C4-2B (cell line): ENCODE data around the gene ANXA9.

Experiments
- ZFX ChIP-seq: fragments of 450-650 bp; IDR thresholded peaks from 2 replicates; pipeline ENCODE4 v1.6.1; 2017
- TF ChIP-seq, protein P1 (sequence below): fragments of 450-650 bp; conservative IDR thresholded peaks from 2 replicates; pipeline ENCODE4 v1.5.1; 2017; ENCODE audit warnings: mild to moderate bottlenecking

DNA sequence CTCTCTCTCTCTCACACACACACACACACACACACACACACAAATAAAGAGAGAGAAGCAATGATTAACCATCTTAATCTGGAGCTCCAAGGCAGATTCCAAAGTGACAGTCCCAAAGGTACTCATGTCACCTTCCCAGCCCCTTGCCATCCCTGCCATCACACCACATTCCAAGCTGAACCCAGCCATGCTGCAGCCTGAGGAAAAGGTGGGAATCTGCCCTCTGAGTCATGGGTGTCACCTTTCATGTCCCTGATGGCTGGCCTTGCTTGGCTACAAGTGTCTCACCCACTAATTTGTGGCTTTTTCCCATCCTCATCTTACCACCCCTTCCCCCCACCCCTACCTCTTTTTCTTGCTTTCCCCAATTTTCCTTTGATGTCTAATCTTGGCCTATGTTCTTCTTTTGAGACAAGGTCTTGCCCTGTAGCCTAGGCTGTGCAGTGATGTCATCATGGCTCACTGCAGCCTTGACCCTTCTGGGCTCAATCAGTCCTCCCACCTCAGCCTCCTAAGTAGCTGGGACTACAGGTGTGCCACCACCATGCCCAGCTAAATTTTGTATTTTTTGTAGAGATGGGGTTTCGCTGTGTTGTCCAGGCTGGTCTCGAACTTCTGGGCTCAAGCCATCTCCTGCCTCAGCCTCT lies 3.2 kb downstream of the ANXA9 start:
- TF ChIP-seq, protein P1, sequence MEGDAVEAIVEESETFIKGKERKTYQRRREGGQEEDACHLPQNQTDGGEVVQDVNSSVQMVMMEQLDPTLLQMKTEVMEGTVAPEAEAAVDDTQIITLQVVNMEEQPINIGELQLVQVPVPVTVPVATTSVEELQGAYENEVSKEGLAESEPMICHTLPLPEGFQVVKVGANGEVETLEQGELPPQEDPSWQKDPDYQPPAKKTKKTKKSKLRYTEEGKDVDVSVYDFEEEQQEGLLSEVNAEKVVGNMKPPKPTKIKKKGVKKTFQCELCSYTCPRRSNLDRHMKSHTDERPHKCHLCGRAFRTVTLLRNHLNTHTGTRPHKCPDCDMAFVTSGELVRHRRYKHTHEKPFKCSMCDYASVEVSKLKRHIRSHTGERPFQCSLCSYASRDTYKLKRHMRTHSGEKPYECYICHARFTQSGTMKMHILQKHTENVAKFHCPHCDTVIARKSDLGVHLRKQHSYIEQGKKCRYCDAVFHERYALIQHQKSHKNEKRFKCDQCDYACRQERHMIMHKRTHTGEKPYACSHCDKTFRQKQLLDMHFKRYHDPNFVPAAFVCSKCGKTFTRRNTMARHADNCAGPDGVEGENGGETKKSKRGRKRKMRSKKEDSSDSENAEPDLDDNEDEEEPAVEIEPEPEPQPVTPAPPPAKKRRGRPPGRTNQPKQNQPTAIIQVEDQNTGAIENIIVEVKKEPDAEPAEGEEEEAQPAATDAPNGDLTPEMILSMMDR: no peak
- no peak for TF ChIP-seq ZFX
